PFSK-1 (cell line): ENCODE data around the gene ZKSCAN4.

Experiments used
- POLR2AphosphoS5 ChIP-seq: IDR thresholded peaks from 2 replicates; pipeline ENCODE4 v1.6.1; 2012; ENCODE audit warnings: low read depth, mild to moderate bottlenecking, control low read depth, low read length, moderate library complexity
- SIN3A ChIP-seq: IDR thresholded peaks from 2 replicates; pipeline ENCODE4 v1.6.1; 2012; ENCODE audit warnings: mild to moderate bottlenecking, low read length, moderate library complexity, borderline replicate concordance; ENCODE audit not compliant: insufficient read depth
- TAF1 ChIP-seq: IDR thresholded peaks from 2 replicates; pipeline ENCODE4 v1.6.1; 2012; ENCODE audit warnings: low read length, control low read depth, borderline replicate concordance; ENCODE audit not compliant: insufficient read depth

DNA sequence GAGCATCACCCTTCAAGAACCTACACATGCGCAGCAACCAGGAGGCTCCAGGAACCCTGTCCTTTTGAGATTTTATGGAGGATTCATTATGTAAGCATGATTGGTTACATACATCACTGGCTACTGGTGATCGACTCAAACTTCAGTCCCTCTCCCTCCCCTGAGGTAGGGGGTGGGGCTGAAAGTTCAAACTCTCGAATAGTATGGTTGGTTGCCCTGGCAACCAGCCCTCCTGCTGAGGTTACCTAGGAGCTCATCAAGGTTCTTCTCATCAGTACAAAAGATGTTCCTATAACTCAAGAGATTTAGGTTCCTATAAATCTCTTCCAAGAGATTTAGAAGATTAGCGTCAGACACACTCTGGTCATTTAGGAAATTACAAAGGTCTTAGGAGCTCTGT lies 48.9 kb downstream of the ZKSCAN4 start:
- TF ChIP-seq POLR2AphosphoS5 (no peak), SIN3A (no peak), TAF1 (no peak)
